HEK293T (cell line): ENCODE data around the gene ABHD12.

Experiments
- BHLHE40 ChIP-seq: fragments of 450-650 bp; IDR thresholded peaks from 2 replicates; pipeline ENCODE4 v1.6.1; 2016; ENCODE audit warnings: mild to moderate bottlenecking, moderate library complexity, borderline replicate concordance
- ELF4 ChIP-seq: fragments of 450-650 bp; IDR thresholded peaks from 2 replicates; pipeline ENCODE4 v1.6.1; 2017; ENCODE audit warnings: antibody characterized with exemption
- FOXK2 ChIP-seq: fragments of 450-650 bp; IDR thresholded peaks from 2 replicates; pipeline ENCODE4 v1.6.1; 2016; ENCODE audit warnings: mild to moderate bottlenecking
- NFRKB ChIP-seq: fragments of 450-650 bp; IDR thresholded peaks from 2 replicates; pipeline ENCODE4 v1.6.1; 2016; ENCODE audit warnings: mild to moderate bottlenecking, moderate library complexity
- SUZ12 ChIP-seq: fragments of 450-650 bp; IDR thresholded peaks from 2 replicates; pipeline ENCODE4 v1.6.1; 2016; ENCODE audit warnings: mild to moderate bottlenecking
- TARDBP ChIP-seq: fragments of 450-650 bp; IDR thresholded peaks from 2 replicates; pipeline ENCODE4 v1.6.1; 2016

DNA sequence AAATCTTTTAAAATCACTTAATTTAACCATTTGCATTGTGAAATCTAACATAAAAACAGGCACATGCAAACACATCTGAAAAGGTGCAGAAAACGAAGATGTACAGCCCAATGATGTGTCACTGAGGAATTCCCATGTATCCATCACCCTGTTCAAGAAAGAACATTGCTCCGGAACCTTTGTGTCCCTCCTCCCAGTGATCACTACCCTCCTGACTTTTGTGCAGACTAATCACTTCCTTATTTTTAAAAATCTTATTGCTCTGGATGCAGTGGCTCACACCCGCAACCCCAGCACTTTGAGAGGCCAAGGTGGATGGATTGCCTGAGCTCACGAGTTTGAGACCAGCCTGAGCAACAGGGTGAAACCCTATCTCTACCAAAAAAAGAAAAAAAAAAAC is 31.4 kb upstream of the ABHD12 start:
- TF ChIP-seq TARDBP (no peak), BHLHE40 (no peak), NFRKB (no peak), SUZ12 (no peak), ELF4 (no peak), FOXK2 (no peak)
